ENCODE results near the gene ARMC9.

DNA sequence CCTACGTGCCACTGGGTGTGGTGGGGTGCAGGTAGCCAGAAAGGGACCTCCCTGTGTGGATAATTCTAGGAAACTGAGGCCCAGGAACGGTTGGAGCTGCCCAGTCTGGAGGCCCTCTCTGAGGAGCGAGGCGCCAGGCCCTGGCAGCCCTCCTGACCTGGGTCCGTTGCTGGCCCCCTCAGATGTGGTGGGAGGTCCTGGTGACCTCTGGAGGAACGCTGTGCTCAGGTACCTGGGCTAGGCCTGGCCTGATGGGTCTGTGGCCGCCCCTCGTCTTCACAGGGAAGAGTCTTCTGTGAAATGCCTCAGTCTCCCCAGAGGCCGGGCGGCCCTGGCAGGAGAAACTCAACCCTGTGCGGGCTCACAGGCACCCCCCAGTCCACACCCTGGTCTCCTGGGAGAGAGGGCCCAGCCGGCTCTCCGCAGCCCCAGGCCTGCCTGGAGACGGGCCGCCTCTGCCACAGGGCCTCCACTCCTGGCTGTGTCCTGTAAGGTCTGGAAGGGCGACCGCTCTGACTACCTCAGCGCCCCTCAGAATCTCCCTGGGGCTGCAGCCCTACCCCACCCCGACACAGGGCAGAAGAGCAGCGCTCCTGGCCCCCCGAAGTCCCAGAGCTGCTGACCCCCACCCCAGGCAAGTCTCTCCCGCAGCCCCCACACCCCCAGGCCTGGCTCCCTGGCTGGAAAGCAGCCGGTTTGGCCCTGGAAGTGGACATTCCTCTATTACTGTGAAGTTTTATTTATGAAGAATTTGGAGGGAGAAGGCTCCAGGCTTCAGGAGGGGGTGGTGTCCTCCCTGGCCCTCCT, 200.8 kb downstream of the ARMC9 start:
- TF ChIP-seq, protein P1, sequence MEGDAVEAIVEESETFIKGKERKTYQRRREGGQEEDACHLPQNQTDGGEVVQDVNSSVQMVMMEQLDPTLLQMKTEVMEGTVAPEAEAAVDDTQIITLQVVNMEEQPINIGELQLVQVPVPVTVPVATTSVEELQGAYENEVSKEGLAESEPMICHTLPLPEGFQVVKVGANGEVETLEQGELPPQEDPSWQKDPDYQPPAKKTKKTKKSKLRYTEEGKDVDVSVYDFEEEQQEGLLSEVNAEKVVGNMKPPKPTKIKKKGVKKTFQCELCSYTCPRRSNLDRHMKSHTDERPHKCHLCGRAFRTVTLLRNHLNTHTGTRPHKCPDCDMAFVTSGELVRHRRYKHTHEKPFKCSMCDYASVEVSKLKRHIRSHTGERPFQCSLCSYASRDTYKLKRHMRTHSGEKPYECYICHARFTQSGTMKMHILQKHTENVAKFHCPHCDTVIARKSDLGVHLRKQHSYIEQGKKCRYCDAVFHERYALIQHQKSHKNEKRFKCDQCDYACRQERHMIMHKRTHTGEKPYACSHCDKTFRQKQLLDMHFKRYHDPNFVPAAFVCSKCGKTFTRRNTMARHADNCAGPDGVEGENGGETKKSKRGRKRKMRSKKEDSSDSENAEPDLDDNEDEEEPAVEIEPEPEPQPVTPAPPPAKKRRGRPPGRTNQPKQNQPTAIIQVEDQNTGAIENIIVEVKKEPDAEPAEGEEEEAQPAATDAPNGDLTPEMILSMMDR (IDR thresholded peaks at IDR 0.05; ENCODE audit: extremely low read depth in 1 of 2, insufficient read depth in 1 of 2, low read depth in 1 of 2, low read length in 2 of 2): no peak
- TF ChIP-seq EZH2 (IDR thresholded peaks at IDR 0.05; ENCODE audit: borderline replicate concordance, low read depth, low read length, severe bottlenecking) (no peak), POLR2AphosphoS5 (IDR thresholded peaks at IDR 0.05; ENCODE audit: insufficient read depth, low read depth, low read length) (no peak)

Data from endothelial cell of umbilical vein (primary cell).